ENCODE data around the gene F8.

The F8 gene

GRCh38 chrX:155022585-155022984 is at the start of gene F8:
Gene F8, minus strand, starts transcription at chrX:155022723. Its CDS starts 171 bp downstream, at chrX:155022552.
- DNase-seq: no peak

GRCh38 chrX:155071694-155072280 is 49.3 kb upstream of the F8 start:
- DNase-seq: peak in 3 of 56 donors; percentile 33 to 48 (median 42)

GRCh38 chrX:155070975-155071693 is 48.6 kb upstream of the F8 start, which contains the start of the genes BRCC3, CMC4 and MTCP1:
Gene BRCC3, plus strand, starts transcription at chrX:155071508. Its CDS starts 20 bp downstream, at chrX:155071528.
Gene CMC4, minus strand, starts transcription at chrX:155071136. Its CDS starts 7,113 bp downstream, at chrX:155064023.
Gene MTCP1, minus strand, starts transcription at chrX:155071136. Its CDS starts 5,126 bp downstream, at chrX:155066010.
- peak in 54 of 56 donors; percentile 6 to 84 (median 65) for DNase-seq

GRCh38 chrX:155070663-155070974 is 48.1 kb upstream of the F8 start:
- DNase-seq: peak in 4 of 56 donors; percentile 14 to 31 (median 19)

DNA sequence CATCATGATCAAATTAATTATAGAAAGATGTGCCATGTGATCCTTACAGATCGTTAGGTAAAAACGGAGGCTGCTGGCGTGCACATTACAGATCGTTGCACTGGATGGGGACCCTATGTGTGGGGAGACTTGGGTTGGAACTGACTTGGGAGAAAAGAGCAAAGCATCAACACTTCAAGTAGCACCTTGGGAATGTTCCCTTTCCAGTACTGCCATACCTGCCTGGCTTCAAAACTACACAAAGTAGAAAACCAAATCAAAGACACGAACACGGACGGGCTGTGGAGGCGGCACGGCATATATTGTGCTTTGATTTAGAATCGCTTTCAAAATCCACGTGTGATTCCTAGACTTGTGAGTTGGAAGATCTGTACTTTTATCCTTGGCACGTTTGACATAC is 47.5 kb upstream of the F8 start:
- DNase-seq: no peak

- no peak for DNase-seq
Measured at GRCh38 chrX:155069414-155069813, 46.9 kb upstream of the F8 start.

DNA sequence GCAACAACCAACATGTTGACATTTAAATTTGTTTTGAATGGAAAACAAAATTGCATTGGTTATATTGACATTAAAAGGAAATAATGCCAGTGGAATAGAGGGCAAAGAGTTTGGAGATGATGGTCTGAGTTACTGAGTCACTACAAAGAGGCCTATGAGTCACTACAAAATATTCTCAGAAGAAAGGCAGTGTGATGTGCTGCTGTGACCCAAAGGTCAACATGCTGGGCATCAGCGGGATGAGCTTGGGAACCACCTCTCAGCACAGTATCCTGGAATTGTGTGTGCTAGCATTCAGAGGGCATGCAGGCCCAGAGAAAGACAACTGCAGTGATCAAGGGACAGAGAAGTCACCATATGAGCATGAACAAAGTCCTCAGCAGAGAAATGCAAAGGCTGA is 45.6 kb upstream of the F8 start:
- DNase-seq: no peak

- no peak for DNase-seq
Measured at GRCh38 chrX:155065035-155065734, 42.7 kb upstream of the F8 start.

DNA sequence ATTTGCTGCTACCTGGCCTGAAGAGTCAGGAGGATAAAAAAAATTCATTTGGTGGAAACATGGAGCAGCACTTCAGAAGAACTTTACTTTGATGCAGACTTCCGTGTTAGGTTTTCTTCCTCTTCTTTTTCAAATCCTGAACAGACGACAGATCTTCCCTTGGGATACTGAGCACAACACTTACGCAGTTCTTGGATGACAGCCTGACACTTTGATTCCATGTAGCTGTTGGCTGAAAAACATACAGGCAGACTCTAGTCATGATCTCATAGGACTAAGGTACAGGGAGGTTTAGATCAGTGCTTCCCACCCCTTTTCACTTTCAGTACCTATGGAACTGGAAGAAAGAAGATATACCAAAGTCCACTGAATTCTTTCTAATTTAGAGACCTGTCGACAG is 39.2 kb upstream of the F8 start:
- DNase-seq: no peak

GRCh38 chrX:155056877-155057792 is 34.6 kb upstream of the F8 start:
- peak in 47 of 56 donors; percentile 1 to 70 (median 21) for DNase-seq

GRCh38 chrX:155056471-155056870 is 33.9 kb upstream of the F8 start:
- DNase-seq: no peak

GRCh38 chrX:155055494-155055893 is 33.0 kb upstream of the F8 start:
- no peak for DNase-seq

DNA sequence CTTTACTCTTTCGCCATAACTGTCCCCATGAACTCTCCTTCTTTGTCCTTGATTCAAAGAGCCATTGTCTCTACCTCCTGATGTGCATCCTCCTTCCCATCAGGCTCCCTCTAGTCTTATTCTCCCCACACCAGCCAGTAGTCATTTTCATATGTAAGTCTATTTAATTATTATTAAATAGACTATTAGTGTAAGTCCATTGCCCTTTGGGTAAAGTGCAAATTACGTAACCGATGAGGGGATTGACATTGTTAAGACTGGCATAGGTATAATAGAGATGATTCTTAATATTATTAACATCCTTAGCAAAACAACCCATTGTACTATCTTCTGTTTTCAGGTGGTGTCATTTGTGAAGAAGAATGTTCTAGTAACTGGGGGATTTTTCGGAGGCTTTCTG is 31.7 kb upstream of the F8 start:
- DNase-seq: no peak

- no peak for DNase-seq
Measured at GRCh38 chrX:155053656-155054055, 31.1 kb upstream of the F8 start.

DNA sequence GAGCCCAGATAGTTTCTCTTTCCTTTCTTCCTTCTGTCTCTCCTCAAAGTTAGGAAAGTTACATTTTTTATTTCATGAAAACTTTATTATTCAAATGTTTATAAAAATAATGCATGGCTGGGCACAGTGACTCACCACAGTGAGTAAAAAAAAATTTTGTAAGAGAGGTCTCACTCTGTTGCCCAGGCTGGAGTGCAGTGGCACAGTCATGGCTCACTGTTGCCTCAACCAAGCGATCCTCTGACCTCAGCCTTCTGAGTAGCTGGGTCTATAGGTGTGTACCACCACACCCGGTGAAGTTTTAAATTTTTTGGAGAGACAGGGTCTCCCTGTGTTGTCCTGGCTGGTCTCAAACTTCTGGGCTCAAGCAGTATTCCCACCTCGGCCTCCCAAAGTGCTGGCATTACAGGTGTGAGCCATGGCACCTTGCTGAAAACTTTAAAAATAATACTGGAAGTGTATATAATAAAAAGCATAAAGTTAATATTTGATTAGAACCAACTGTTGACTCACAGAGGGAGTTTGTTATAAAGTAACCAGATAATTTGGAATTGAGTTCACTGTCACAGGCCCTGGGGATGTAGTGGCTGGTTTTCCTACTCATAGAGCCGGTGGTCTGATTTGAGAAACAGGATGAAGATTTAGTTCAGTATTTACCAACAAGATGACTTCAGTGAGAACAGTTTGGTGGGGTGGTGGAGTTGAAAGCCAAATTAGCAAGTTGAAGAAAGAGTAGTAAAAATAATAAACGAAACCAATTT is 30.4 kb upstream of the F8 start:
- no peak for DNase-seq

DNA sequence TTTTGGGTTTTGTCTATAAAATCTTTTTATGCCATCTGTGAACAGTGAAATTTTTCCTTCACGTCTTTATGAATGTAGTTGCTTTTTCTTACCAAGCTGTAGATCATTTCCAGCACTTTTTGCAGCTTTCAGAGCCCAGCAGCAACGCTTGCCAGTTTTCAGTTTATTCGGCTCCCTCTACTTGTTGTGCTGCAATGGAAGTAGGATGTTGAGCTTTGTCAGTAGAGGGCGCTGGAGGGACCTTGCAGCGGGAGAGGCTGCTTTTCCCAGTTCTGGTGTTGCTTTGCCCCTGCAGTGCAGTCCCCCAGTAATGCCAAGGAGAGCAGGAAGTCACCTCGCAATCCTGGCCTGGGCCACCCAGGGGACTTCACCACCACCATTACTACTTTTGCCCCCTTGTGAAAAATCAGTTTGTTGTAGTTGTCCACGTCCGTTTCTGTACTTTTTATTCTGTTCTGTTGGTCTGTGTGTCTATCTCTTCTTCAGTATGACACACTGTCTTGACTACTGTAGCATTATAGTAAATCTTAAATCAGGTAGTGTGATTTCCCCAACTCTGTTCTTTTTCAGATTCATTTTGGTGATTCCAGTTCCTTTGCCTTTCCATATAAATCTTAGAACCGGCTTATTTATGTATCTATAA is 26.6 kb upstream of the F8 start:
- peak in 40 of 56 donors; percentile 0 to 62 (median 20) for DNase-seq

DNA sequence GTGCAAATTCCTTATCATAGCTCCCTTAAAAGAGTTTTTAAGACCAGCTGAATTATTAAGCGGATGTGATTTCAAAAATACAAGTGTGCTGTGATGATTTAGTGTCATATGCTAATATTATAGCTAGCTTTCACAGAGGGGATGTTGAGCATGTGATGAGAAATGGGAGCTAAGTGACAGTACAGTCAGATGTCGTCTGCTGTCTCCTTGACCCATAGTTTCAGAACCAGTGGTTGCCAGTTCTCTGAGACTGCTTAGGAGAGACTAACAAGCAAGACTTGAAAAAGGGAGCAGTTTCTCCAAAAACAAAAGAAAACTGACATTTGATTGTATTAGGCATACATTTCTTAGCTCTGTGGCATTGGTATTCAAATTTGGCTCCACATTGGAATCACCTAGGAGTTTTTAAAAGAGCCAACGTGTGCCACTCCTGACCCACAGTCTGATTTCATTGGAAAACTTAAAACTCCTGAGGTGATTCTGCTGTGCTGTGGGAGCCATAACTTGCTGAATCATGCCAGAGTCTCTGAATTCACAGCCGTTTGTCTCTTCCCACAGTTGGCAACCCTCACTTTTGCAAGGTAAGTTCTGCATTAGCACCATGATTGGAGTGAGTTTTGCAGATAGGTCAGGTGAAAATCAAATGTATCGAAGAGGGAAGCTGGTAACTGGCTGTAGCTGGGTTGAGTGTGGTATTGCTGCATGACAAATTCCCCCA is 24.4 kb upstream of the F8 start:
- DNase-seq: no peak

DNA sequence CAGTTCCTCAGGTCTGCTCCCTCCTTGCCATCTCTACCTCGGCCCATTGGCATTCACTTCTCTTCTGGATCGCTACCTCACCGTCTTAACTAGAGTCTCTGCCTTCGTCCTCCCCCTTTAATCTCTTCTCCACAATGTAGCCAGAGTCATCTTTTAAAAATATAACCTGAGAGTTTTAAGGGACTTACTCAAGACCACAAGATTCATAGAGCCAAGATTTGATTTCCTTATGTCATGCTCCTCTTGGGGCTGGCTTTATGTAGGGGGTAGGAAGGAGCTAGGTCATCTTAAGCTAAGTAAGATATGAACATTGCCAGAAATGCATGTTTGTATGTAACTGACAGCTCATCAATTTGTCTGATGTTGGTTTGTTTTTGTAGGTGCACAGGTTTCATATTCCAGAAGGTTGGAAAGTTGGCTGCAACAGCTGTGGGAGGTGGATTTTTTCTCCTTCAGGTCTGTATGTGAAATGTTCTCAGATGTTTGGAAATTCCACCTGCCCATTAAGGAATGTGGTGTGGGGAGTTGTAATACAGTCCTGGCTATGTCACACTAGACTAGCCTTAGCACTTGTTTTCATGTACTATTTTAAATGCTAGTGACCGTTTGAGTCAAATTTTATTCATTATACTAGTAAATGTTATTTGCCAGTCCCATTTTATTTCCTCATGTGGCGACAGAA is 23.7 kb upstream of the F8 start:
- no peak for DNase-seq

- no peak for DNase-seq
Measured at GRCh38 chrX:155035688-155036087, 13.2 kb upstream of the F8 start.
